Stimulated activated CD4-positive, alpha-beta T cell treated with anti-CD3 and anti-CD28 coated beads, TNF-alpha, amount 100 ng/mL, for 4 hours (primary cell): ENCODE measurements around the gene PKP4.
"Not testable (repeated sequence)": the region's sequence is repeated elsewhere in the genome, so short reads cannot be mapped to it uniquely, and the experiment has no call there.

ENCODE experiments used
- DNase-seq, 3 experiments: peaks; one replicate each; pipeline ENCODE4 v3.0.0-alpha.2; 2020; ENCODE audit warnings: low read depth in 3 of 3

Gene PKP4

DNA sequence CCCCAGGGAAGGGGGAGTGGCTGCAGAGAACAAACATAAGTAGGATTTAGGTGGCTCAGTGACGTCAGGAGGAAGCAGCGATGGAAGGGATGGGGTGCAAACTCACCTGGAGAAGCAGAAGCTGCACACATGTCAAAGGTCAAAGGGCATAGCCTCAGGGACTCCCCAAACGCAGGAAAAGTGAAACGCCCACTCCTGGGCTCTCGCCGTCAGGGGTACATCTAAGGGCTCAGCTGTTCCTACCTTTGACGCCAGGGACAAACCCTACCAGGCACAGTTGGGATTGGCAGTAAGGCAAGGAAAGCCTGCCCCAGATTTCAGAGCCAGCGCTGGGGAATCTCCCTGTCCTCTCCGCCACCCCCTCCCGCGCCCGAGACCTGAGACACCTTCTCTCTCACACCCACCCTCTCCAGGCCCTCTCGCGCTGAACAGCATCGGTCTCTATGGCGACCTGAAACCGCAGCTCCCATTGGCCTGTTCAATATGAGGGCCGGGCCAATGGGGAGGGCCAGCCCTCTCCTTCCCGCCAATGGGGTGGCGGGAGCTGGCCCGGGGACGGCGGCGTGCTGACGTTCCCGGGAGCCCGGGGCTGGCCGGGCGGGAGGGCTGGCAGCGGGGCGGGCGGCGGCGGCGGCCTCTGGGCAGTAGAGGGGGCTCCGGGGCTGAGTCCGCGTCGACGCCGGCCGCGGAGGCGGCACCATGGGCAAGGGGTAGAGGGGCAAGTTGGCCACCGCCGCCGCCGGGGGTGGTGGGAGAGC, at the start of gene PKP4, which contains the start of gene CCDC148:
Gene PKP4 (plus strand): TSS at position 644 of the 758 bp plus-strand sequence. CDS start 76,233 bp downstream, outside the sequence.
Gene CCDC148 (minus strand): TSS at position 445 of the 758 bp plus-strand sequence. CDS start 314 bp downstream, at position 131.
- DNase-seq, result peak; percentile 66 to 86 (median 86)

GRCh38 chr2:158407031-158407430, 49.7 kb upstream of the PKP4 start:
- no peak for DNase-seq

GRCh38 chr2:158410132-158410531, 46.6 kb upstream of the PKP4 start:
- no peak for DNase-seq

DNA sequence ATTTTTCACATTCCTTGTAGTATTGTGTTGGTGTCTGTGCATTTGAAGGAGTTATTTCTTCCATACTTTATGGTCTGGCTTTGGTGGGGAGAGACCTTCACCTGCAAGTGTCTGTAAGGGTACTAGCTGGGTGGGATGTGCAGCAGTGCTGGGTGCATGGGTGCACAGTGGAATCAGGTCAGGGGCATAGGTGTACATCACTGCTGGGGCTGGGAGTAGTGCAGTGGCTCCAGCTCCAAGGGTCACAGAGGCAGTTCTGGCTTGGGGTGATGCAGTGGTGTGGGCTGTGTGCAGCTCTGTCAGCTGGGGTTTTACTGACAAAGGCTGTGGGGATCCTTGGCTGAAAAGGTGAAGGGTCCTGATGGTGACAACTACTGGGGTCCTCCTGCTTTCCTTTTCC, 45.0 kb upstream of the PKP4 start:
- no peak for DNase-seq

- DNase-seq, result no peak
These were observed 44.5 kb upstream of the PKP4 start for GRCh38 chr2:158412206-158412605.

DNA sequence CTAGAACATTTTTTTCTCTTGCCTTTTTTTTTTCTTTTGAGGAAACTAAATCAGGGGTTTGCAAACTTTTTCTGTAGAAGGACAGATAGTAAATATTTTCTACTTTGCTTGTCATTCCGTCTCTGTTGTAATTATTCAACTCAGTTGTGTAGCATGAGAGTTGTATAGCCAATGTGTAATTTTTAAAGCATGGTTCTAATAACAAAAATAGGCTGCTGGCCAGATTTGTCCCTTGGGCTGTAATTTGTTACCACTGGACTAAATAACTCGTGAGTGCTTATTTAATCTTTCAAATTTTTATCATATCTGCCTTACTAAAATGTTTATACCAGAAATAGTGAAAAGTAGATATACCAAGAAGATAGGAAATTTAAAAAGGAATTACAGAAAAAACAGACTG, 43.2 kb upstream of the PKP4 start:
- DNase-seq, result no peak

DNA sequence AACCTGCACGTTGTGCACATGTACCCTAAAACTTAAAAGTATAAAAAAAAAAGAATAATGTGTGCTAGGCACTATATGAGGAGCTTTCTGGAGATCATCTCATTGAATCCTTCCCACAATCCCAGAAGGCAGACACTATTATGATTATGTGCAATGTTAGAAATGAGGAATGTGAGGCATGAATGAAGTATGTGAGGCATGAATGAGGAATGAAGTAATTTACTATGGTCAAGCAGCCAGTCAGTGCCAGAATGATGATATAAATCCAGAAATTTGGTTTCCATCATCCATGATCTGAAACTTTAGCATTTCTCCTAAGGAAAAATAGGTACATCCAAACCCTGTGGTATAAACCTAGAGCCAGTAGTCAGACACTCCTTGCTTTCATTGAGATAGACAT, 42.2 kb upstream of the PKP4 start:
- no peak for DNase-seq

- DNase-seq, result no peak
These were observed 24.6 kb upstream of the PKP4 start for GRCh38 chr2:158432117-158432516.

DNA sequence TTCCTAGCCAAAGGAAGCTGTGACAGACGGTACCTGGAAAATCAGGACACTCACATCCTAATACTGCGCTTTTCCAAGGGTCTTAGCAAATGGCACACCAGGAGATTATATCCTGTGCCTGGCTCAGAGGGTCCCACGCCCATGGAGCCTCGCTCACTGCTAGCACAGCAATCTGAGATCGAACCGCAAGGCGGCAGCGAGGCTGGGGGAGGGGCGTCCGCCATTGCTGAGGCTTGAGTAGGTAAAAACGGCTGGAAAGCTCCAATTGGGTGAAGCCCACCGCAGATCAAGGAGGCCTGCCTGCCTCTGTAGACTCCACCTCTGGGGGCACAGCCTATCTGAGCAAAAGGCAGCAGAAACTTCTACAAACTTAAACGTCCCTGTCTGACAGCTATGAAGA, 23.0 kb upstream of the PKP4 start:
- DNase-seq, result not testable (repeated sequence)

GRCh38 chr2:158439062-158439461, 17.7 kb upstream of the PKP4 start:
- DNase-seq, result not testable (repeated sequence)

GRCh38 chr2:158443606-158444005, 13.1 kb upstream of the PKP4 start:
- no peak for DNase-seq

DNA sequence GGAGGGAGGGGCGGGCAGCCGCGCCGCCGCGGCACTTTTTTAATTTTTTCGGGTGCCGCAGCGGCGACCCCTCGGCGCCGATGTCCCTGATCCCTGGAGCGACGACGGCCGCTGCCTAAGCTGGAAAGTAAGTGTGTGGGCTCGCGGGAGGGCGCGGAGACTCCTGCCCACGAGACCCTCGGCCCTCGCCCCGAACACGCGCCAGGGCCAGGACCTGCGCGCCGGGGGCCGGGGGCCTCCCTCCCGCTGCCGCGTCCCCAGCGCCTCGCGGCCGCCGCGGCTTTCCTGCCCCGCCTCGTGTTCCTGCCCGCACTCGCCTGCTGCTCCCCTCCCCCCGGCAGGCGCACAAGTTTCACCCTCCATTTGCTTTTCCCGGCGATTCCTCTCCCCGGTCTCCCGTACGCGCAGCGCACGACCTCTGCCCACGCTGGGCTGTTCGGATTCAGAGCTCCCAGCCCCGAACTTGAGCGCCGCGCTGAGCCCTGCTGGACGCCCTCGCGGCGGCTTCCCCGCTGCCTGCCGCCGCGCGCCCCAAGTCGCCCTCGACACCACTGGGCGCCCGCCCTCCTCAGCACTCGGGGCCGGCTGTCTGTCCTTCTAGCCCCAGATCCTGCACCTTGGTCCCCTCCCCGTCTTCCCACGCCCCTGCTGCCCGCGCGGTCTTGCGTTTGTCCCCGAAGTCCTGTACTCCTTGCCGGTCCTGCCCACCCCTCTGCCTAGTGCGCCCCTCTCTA, 507 bp downstream of the PKP4 start:
- peak; percentile 12 to 28 (median 27) for DNase-seq

GRCh38 chr2:158457826-158458616, 1.3 kb downstream of the PKP4 start:
- peak; percentile 26 to 36 (median 28) for DNase-seq

DNA sequence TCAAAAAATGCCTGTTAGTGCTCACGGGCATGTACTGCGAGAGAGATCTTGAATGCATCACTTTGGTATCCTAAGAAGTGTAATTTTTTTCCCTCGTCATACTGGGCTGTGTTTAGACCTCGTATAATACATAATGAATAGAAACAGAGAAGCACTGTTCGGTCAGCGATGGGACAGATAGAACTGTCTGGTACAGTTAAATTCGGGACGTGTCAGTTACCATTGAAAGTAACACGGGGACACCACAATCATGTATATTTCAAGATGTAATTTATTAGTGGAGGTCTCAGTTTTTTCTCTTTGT, 1.8 kb downstream of the PKP4 start:
- DNase-seq, result no peak

- no peak for DNase-seq
These were observed 2.6 kb downstream of the PKP4 start for GRCh38 chr2:158459161-158460003.

DNA sequence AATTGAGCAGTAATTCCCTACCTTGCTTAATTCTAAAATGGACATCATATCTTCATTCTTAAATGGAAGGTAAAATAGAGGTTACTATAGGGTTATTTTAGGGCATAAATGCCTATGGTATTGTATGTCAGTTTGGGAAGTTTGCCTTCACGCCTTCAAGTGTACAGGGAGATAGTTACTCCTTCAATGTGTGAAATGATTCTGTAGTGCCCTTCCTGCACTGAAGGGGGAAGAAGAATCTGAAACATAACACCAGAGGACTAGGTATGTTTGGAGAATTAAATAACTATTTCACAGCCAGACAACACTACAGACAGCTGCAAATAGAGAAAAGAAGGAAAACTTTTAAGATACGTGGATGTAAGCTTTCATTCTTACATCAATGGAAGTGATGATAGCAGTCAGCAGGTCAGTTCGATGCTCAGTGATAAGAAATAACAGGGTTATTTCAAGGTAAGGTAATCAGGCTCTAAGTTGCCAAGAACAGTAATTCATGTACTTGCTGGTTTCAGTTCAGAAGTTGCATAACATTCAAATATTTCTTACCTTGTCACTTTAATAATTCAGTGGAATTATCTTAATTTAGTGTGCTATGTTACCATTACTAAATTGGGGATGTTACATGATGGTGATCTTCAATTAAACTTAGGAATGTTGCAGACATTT, 4.0 kb downstream of the PKP4 start:
- no peak for DNase-seq

GRCh38 chr2:158463496-158464095, 6.8 kb downstream of the PKP4 start:
- DNase-seq, result no peak

- DNase-seq, result no peak
These were observed 7.9 kb downstream of the PKP4 start for GRCh38 chr2:158464426-158465281.

- DNase-seq, result no peak
These were observed 10.5 kb downstream of the PKP4 start for GRCh38 chr2:158467248-158467647.
